ENCODE measurements around the gene RNU4-1.

GRCh38 chr12:120327593-120327992, 34.6 kb upstream of the RNU4-1 start, which contains the start of gene PLA2G1B:
- TF ChIP-seq EGR1 (IDR thresholded peaks at IDR 0.05; ENCODE audit: low read depth) (no peak), CTCF (IDR thresholded peaks at IDR 0.05 in 2 of 3, conservative IDR thresholded peaks at IDR 0.05 in 1 of 3; ENCODE audit: borderline replicate concordance in 1 of 3, insufficient read depth in 1 of 3, low read depth in 2 of 3, low read length in 2 of 3) (no peak), POLR2AphosphoS5 (IDR thresholded peaks at IDR 0.05; ENCODE audit: low read depth, low read length) (no peak), YY1 (IDR thresholded peaks at IDR 0.05; ENCODE audit: extremely low read depth, insufficient replicate concordance, low read depth, low read length) (no peak), RAD21 (IDR thresholded peaks at IDR 0.05; ENCODE audit: low read depth) (no peak), ATF3 (IDR thresholded peaks at IDR 0.05) (no peak)
